GM12875 (cell line): ENCODE measurements around the gene EHBP1.

Experiments used
- H3K4me3 ChIP-seq: one replicate; pipeline ENCODE4 v1.5.1; 2011; ENCODE audit warnings: low read depth, low read length, control low read depth
- TF ChIP-seq, protein P1 (sequence below): IDR thresholded peaks from 2 replicates; pipeline ENCODE4 v1.5.1; 2011; ENCODE audit warnings: low read depth, mild to moderate bottlenecking, control low read depth, inconsistent platforms, low read length, moderate library complexity, borderline replicate concordance; ENCODE audit not compliant: insufficient read depth

EHBP1 gene

DNA sequence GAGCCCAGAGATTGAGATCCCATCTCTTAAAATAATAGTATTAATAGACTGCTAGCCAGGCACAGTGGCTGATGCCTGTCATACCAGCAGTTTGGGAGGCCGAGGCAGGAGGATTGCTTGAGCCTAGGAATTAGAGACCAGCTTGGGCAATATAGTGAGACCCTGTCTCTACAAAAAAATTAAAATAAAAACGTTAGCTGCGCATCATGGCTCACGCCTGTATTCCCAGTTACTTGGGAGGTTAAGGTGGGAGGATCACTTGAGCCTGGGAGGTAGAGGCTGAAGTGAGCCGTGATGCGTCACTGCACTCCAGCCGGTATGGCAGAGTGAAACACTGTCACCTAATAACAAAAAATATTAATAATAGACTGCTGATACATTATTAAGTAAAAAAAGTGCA is 178.1 kb downstream of the EHBP1 start:
- TF ChIP-seq, protein P1, sequence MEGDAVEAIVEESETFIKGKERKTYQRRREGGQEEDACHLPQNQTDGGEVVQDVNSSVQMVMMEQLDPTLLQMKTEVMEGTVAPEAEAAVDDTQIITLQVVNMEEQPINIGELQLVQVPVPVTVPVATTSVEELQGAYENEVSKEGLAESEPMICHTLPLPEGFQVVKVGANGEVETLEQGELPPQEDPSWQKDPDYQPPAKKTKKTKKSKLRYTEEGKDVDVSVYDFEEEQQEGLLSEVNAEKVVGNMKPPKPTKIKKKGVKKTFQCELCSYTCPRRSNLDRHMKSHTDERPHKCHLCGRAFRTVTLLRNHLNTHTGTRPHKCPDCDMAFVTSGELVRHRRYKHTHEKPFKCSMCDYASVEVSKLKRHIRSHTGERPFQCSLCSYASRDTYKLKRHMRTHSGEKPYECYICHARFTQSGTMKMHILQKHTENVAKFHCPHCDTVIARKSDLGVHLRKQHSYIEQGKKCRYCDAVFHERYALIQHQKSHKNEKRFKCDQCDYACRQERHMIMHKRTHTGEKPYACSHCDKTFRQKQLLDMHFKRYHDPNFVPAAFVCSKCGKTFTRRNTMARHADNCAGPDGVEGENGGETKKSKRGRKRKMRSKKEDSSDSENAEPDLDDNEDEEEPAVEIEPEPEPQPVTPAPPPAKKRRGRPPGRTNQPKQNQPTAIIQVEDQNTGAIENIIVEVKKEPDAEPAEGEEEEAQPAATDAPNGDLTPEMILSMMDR: no peak
- no peak overlapping the region for H3K4me3 ChIP-seq

DNA sequence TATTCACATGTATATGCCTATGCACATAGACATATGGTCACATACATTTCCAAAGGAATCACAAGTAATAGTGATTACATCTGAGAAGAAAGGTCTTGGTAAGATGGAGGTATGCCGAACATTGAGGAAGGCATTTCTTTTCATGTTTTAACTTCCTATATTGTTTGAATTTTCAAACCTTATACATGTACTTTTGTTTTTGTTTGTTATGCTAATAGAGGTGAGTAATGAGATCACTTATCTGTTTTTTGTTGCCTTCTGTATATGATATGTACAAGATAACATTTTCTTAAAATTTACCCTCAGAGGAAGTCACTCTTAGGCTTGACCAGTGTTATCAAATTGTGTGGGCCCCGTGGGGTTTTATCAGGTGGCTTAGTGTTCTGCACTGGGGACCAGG is 178.6 kb downstream of the EHBP1 start:
- no peak overlapping the region for H3K4me3 ChIP-seq
- TF ChIP-seq, protein P1: no peak

DNA sequence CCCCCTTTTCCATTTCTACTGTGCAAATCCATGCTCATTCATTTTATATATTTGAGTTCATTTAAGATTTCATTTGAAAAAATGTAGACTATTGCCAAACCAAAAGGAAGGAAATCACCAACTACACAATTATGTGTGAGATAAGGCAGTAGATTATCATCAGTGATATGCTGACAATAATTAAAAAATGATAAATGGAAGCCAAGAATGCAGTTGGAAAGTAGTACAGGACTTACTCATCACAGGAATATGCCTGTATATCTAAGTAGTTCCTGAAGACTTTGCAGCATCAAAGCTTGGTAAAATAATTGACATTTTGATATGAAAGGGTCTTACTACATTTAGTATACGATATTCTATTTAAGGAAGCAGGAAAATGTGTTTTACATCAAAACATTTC is 179.0 kb downstream of the EHBP1 start:
- no peak overlapping the region for H3K4me3 ChIP-seq
- TF ChIP-seq, protein P1: no peak

DNA sequence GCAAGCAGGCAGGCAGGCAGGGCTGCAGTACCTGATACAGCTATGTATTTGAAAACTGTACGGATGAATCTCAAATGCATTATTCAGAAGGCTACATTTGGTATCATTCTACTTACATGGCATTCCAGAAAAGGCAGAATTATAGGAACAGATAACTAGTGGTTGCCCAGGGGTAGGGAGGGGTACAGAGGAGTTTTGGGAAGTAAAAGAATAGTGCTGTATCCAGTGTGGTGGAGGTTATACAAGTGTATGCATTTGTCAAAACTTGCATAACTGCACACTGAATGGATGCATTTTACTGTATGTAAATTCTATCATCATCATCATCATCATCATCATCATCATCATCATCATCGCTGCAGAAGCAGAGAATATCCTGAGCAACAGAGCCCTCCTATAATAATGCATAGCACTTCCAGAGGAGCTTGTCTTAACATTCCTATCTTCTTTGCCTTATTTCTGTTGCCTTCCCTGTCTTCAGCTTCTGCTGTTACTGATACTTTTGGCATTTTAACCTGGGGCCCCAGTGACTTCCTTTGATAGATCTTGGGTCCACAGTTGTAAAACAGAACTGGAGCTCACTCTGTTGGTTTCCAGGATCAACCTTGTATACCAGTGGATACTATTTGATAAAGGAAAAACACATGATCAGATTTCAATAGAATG is 189.6 kb downstream of the EHBP1 start:
- TF ChIP-seq, protein P1: no peak
- H3K4me3 ChIP-seq: no peak overlapping the region

DNA sequence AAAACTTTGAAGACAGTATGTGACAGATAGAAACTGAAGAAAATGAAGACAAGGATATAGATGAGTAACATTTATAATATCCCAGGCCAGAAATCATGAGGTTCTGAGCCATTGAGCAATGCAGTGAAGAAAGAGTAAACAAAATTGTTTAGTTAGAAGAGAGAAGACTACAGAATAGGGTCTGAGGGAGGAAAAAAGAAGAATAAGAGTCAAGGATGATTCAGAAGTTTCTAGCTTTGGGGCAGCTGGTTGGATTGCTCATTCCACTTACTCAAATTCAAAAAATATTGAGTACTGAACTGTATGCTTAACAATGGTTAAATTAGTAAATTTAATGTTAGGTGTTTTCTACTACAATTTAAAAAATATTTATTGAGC is 190.1 kb downstream of the EHBP1 start:
- TF ChIP-seq, protein P1: no peak
- no peak overlapping the region for H3K4me3 ChIP-seq

DNA sequence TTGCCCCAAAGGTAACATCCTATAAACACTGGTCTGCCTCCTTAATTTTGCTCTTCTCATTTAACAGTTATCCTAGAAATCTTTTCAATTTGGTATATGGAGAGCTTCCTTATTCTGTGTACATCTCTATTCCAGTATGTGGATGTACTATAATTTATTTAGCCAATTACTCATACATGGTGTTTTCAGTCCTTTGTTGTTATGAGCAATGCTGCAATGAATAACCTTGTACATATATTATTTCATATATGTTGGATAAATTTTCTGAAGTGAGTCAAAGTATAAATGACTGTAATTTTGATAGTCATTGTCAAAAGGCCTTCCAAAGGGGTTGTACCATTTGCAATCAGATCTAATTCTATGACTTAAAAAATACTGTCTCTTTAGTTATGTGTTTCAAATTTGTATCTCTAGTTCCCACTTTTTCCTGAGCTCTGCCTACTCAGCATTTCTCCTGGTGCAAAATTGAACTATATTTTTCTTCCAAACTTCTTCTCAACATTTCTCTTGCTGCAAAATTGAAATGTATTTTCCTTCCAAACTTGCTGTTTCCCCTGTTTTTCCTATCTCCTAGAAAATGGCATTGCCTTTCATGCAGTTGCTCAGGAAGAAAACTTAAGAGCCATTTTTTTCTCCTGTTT is 191.8 kb downstream of the EHBP1 start:
- H3K4me3 ChIP-seq: no peak overlapping the region
- TF ChIP-seq, protein P1: no peak

DNA sequence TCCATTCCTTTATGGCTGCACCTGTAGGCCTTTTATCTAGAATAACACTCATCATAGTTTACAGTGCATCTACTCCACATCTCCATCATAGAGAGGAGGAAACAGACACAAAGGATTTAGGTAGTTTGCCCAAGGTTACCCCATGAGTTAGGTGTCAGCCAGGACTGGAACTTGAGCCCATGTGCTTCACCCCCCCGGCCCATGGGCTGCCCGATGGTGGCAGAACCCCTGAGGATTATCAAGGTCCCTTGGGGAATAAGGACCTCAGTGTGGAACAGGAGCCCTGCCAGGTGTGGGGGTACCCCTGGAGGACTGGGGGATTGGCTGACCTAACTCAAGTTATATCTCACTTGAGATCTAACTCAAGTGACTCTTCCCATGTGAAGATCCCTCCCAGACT is 198.8 kb downstream of the EHBP1 start:
- TF ChIP-seq, protein P1: no peak
- H3K4me3 ChIP-seq: no peak overlapping the region
